UCSD-AML1 (cell line): ENCODE results near the gene TMED6.

Experiments
- DNase-seq: peaks from one replicate; lab custom pipeline; 2025; ENCODE audit not compliant: unreplicated experiment; lab: John Stamatoyannopoulos, UW

TMED6 gene

GRCh38 chr16:69351309-69352027 is at the start of gene TMED6:
TMED6 (minus strand) TSS chr16:69351786; CDS start chr16:69351753, 33 bp downstream.
- no peak for DNase-seq

GRCh38 chr16:69399361-69399760 is 47.8 kb upstream of the TMED6 start:
- DNase-seq = no peak

GRCh38 chr16:69397821-69398521 is 46.4 kb upstream of the TMED6 start:
- no peak for DNase-seq

- DNase-seq = peak; percentile 43
Measured at GRCh38 chr16:69396187-69397061, 44.8 kb upstream of the TMED6 start.

GRCh38 chr16:69395859-69396186 is 44.2 kb upstream of the TMED6 start:
- no peak for DNase-seq

- DNase-seq = no peak
Measured at GRCh38 chr16:69393898-69394849, 42.6 kb upstream of the TMED6 start.

- no peak for DNase-seq
Measured at GRCh38 chr16:69386596-69386995, 35.0 kb upstream of the TMED6 start.

- DNase-seq = no peak
Measured at GRCh38 chr16:69384974-69385373, 33.4 kb upstream of the TMED6 start.

GRCh38 chr16:69382421-69382820 is 30.8 kb upstream of the TMED6 start:
- DNase-seq = no peak

GRCh38 chr16:69381231-69381630 is 29.6 kb upstream of the TMED6 start:
- DNase-seq = no peak

GRCh38 chr16:69378760-69379159 is 27.2 kb upstream of the TMED6 start:
- DNase-seq = no peak

- DNase-seq = no peak
Measured at GRCh38 chr16:69378036-69378435, 26.4 kb upstream of the TMED6 start.

GRCh38 chr16:69376393-69377059 is 24.9 kb upstream of the TMED6 start:
- no peak for DNase-seq

- no peak for DNase-seq
Measured at GRCh38 chr16:69373019-69373418, 21.4 kb upstream of the TMED6 start.

- DNase-seq = no peak
Measured at GRCh38 chr16:69371564-69371963, 20.0 kb upstream of the TMED6 start.

GRCh38 chr16:69368866-69369265 is 17.3 kb upstream of the TMED6 start:
- DNase-seq = no peak

GRCh38 chr16:69367980-69368379 is 16.4 kb upstream of the TMED6 start:
- peak; percentile 25 for DNase-seq

GRCh38 chr16:69366431-69366830 is 14.8 kb upstream of the TMED6 start:
- no peak for DNase-seq

- no peak for DNase-seq
Measured at GRCh38 chr16:69365901-69366300, 14.3 kb upstream of the TMED6 start.

GRCh38 chr16:69364088-69364487 is 12.5 kb upstream of the TMED6 start:
- no peak for DNase-seq
